ENCODE measurements around the gene PAPPA.

PAPPA gene

DNA sequence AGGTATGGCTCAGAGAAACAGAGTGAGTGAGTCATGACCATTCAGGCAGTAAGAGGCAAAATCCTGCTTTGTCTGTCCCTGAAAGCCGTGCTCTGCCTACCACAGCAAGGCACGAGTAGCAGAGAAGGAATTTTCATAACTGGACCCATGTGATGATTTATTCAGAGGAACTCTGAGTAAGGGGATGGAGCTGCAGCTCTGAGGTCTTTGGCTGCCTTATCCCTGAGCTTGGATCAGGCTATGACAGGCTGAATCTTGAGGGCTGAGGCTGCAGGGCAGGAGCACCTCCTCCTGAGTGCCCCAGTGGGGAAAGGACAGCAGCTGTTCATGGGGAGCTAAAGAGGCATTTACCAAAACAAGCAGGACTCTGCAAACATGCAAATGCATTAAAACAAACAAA lies 183.4 kb downstream of the PAPPA start:
- no peak for DNase-seq (ENCODE audit: low spot score in 2 of 2)
- peaks cover 9% of the 10 kb centered on the region; the same call in 1 of the 2 replicates for H3K27me3 ChIP-seq (ENCODE audit: low read depth)
- in situ Hi-C loops (cut with MboI; ENCODE audit: low sequenced_read_pairs): no loop called here
- H3K9me3 ChIP-seq: no peaks in the 10 kb centered on the region
- H3K4me3 ChIP-seq: no peak overlapping the region
- H3K36me3 ChIP-seq (replicated peaks): no peaks in the 10 kb centered on the region
- H3K4me1 ChIP-seq: no peaks in the 10 kb centered on the region

GRCh38 chr9:116340270-116340669 lies 186.7 kb downstream of the PAPPA start:
- peaks cover 9% of the 10 kb centered on the region; the same call in 1 of the 2 replicates for H3K27me3 ChIP-seq (ENCODE audit: low read depth)
- no peak overlapping the region for H3K4me3 ChIP-seq
- in situ Hi-C loops (cut with MboI; ENCODE audit: low sequenced_read_pairs): no loop called here
- no peaks in the 10 kb centered on the region for H3K4me1 ChIP-seq
- no peak for DNase-seq (ENCODE audit: low spot score in 2 of 2)
- H3K36me3 ChIP-seq (replicated peaks): no peaks in the 10 kb centered on the region
- no peaks in the 10 kb centered on the region for H3K9me3 ChIP-seq

DNA sequence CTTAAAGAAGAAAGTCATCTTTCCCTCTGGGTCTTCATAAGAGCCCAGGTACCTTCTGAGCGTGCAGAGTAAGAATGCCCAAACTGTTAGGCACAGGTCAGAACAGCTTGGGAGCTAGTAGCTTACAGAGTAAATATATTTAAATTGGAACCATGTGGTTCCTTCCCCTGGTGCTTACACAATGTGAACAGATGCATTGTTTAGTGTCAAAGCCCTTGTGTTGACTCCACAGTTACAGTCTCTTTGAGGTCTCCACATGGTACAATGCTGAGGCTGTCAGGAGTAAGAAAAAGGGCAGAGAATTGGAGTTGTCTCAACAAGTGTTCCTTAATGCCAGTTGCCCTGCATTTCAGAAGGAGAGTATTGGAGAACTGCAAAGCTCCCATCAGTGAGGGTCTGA lies 188.5 kb downstream of the PAPPA start:
- in situ Hi-C loops (cut with MboI; ENCODE audit: low sequenced_read_pairs): no loop called here
- Histone ChIP-seq H3K27me3 (ENCODE audit: low read depth) (peaks cover 9% of the 10 kb centered on the region; the same call in 1 of the 2 replicates), H3K36me3 (replicated peaks) (no peaks in the 10 kb centered on the region), H3K4me3 (no peak overlapping the region), H3K9me3 (no peaks in the 10 kb centered on the region), H3K4me1 (no peaks in the 10 kb centered on the region)
- DNase-seq (ENCODE audit: low spot score in 2 of 2): no peak

- Histone ChIP-seq H3K36me3 (replicated peaks) (no peaks in the 10 kb centered on the region), H3K27me3 (ENCODE audit: low read depth) (peaks cover 9% of the 10 kb centered on the region; the same call in 1 of the 2 replicates), H3K4me3 (no peak overlapping the region), H3K9me3 (no peaks in the 10 kb centered on the region), H3K4me1 (no peaks in the 10 kb centered on the region)
- no peak for DNase-seq (ENCODE audit: low spot score in 2 of 2)
- in situ Hi-C loops (cut with MboI; ENCODE audit: low sequenced_read_pairs): no loop called here
These were observed 189.3 kb downstream of the PAPPA start for GRCh38 chr9:116342941-116343340.

DNA sequence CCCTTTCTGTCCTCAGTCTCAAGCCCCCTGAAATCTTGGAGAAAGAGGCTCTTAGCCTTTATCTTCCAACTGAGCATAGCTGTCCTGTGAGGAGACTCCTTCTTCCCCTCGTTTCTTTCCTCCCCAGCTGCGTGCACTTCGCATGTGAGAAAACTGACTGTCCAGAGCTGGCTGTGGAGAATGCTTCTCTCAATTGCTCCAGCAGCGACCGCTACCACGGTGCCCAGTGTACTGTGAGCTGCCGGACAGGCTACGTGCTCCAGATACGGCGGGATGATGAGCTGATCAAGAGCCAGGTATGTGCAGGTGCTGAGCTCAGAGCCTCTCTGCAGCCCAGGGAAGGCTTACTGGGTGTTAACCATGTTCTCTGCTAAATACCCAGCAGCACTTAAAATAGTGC lies 190.8 kb downstream of the PAPPA start:
- H3K4me1 ChIP-seq: no peaks in the 10 kb centered on the region
- peaks cover 9% of the 10 kb centered on the region; the same call in 1 of the 2 replicates for H3K27me3 ChIP-seq (ENCODE audit: low read depth)

GRCh38 chr9:116345393-116345792 lies 191.8 kb downstream of the PAPPA start:
- H3K4me1 ChIP-seq: no peaks in the 10 kb centered on the region
- peaks cover 3% of the 10 kb centered on the region; the same call in 1 of the 2 replicates for H3K27me3 ChIP-seq (ENCODE audit: low read depth)
- no peak overlapping the region for H3K4me3 ChIP-seq
- in situ Hi-C loops (cut with MboI; ENCODE audit: low sequenced_read_pairs): no loop called here
- no peaks in the 10 kb centered on the region for H3K36me3 ChIP-seq (replicated peaks)
- no peaks in the 10 kb centered on the region for H3K9me3 ChIP-seq
- DNase-seq (ENCODE audit: low spot score in 2 of 2): no peak

More for the DNA sequence above, 190.8 kb downstream of the PAPPA start:
- H3K9me3 ChIP-seq: no peaks in the 10 kb centered on the region
- no peak overlapping the region for H3K4me3 ChIP-seq
- in situ Hi-C loops (cut with MboI; ENCODE audit: low sequenced_read_pairs): no loop called here
- no peaks in the 10 kb centered on the region for H3K36me3 ChIP-seq (replicated peaks)
- no peak for DNase-seq (ENCODE audit: low spot score in 2 of 2)

DNA sequence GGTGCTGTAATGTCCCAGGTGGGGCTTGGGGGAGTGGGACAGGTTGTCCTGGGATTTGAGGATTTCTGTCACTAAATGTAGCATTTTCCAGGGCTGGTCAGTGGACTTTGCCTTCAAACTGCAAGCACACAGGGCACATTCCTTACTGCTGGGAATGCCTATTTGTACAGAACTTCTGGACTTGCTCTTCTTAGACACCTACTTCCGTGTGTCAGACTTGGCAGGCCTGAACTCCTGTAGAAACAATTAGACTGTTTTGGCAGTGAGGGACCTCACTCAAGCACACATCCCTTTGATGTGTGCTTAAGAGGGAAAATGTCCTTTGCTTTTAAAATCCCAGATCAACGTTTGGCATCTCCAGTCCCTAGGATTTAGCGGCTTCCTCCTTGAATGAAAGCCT lies 192.2 kb downstream of the PAPPA start:
- H3K27me3 ChIP-seq (ENCODE audit: low read depth): 0 out of 2 replicates have a peak, but pooled peaks cover 2% of the 10 kb centered on the region
- H3K36me3 ChIP-seq (replicated peaks): no peaks in the 10 kb centered on the region
- no peak for DNase-seq (ENCODE audit: low spot score in 2 of 2)
- in situ Hi-C loops (cut with MboI; ENCODE audit: low sequenced_read_pairs): no loop called here
- no peaks in the 10 kb centered on the region for H3K9me3 ChIP-seq
- no peak overlapping the region for H3K4me3 ChIP-seq
- H3K4me1 ChIP-seq: no peaks in the 10 kb centered on the region

GRCh38 chr9:116349684-116350083 lies 196.1 kb downstream of the PAPPA start:
- no peak for DNase-seq (ENCODE audit: low spot score in 2 of 2)
- Histone ChIP-seq H3K27me3 (ENCODE audit: low read depth) (0 out of 2 replicates have a peak, but pooled peaks cover 2% of the 10 kb centered on the region), H3K9me3 (no peaks in the 10 kb centered on the region), H3K4me3 (no peak overlapping the region), H3K4me1 (no peaks in the 10 kb centered on the region), H3K36me3 (replicated peaks) (no peaks in the 10 kb centered on the region)
- in situ Hi-C loops (cut with MboI; ENCODE audit: low sequenced_read_pairs): no loop called here

DNA sequence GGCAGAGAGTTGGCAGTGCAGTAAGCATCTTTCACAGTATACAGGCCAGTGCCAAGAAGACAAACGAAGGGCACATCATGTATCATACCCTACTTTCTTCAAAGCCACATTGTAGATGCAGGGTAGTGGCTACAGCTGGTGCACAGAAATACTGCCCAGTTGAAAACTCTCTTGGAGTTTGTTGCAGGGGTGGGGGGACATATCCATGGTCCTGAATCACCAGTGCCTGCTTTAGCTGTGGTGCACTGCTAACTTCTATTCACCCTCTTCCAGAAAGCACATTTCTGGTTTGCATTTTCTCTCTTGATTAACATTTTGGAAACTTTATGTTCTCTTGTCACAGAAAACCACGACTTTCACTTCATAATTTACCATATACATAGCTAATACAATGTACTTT lies 196.6 kb downstream of the PAPPA start:
- Histone ChIP-seq H3K27me3 (ENCODE audit: low read depth) (0 out of 2 replicates have a peak, but pooled peaks cover 2% of the 10 kb centered on the region), H3K4me3 (no peak overlapping the region), H3K9me3 (no peaks in the 10 kb centered on the region), H3K4me1 (no peaks in the 10 kb centered on the region), H3K36me3 (replicated peaks) (no peaks in the 10 kb centered on the region)
- DNase-seq (ENCODE audit: low spot score in 2 of 2): no peak
- in situ Hi-C loops (cut with MboI; ENCODE audit: low sequenced_read_pairs): no loop called here

DNA sequence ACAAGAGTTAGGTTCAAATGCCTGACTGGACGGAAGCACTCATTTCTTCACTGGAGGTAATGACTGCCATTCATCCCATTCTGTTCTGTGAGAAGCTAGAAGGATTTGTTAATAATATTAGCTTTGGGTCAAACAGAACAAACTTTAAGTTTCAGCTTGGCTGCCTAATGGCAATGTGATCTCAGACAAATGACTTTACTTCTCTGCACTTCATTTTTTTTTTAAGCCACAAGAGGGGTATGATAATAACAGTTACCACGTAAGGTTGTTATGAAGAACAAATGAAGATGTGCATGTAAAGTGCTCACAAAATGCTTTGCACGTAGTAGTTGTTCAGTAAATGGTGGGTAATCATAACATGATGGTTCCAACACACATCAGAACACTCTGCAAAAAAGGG lies 199.4 kb downstream of the PAPPA start:
- DNase-seq (ENCODE audit: low spot score in 2 of 2): no peak
- Histone ChIP-seq H3K4me1 (no peaks in the 10 kb centered on the region), H3K4me3 (no peak overlapping the region), H3K36me3 (replicated peaks) (no peaks in the 10 kb centered on the region), H3K9me3 (no peaks in the 10 kb centered on the region), H3K27me3 (ENCODE audit: low read depth) (0 out of 2 replicates have a peak, but pooled peaks cover 2% of the 10 kb centered on the region)
- in situ Hi-C loops (cut with MboI; ENCODE audit: low sequenced_read_pairs): no loop called here

DNA sequence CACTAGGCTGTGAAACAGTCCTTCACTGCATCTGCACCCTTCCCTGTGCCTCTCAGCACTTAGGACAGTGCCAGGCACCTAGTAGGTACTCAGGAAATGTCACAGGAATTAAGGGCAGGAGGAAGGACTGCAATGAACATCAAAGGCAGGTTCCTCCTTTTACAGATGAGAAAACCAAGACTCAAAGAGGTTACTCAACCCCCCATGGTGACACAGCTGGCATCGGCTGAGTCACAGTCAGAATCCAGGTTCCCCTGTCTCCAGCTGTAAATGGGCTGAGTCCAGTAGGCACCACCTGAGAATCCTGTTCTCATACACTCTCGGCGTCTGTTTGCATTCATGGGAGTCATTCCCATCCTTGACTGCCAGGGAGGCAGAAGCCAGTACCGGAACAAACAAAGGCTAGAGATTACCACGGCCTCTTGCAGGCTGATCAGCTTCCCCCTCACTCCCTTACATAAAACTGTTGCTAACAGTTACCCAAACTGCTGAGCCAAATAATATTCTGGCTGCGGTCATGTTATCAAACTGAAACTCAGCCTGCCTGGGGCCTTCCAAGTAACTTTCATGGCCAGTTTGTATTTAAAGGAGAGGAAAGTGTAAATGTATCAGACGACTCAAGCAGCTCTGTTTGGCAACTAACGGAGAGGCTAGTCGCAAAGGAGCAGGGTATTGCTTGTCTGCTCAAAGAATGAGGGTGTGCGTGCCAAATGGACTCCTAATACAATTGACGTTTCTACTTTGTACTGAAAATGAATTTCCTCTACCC lies 201.7 kb downstream of the PAPPA start:
- no peak overlapping the region for H3K4me3 ChIP-seq
- in situ Hi-C loops (cut with MboI; ENCODE audit: low sequenced_read_pairs): no loop called here
- no peak for DNase-seq (ENCODE audit: low spot score in 2 of 2)
- H3K27me3 ChIP-seq (ENCODE audit: low read depth): 0 out of 2 replicates have a peak, but pooled peaks cover 2% of the 10 kb centered on the region
- no peaks in the 10 kb centered on the region for H3K36me3 ChIP-seq (replicated peaks)
- no peaks in the 10 kb centered on the region for H3K4me1 ChIP-seq
- H3K9me3 ChIP-seq: no peaks in the 10 kb centered on the region

GRCh38 chr9:116358251-116358650 lies 204.7 kb downstream of the PAPPA start:
- H3K36me3 ChIP-seq (replicated peaks): no peaks in the 10 kb centered on the region
- DNase-seq (ENCODE audit: low spot score in 2 of 2): no peak
- H3K4me3 ChIP-seq: no peak overlapping the region
- in situ Hi-C loops (cut with MboI; ENCODE audit: low sequenced_read_pairs): no loop called here
- no peaks in the 10 kb centered on the region; the same call in 1 of the 2 replicates for H3K27me3 ChIP-seq (ENCODE audit: low read depth)
- no peaks in the 10 kb centered on the region for H3K4me1 ChIP-seq
- H3K9me3 ChIP-seq: no peaks in the 10 kb centered on the region

DNA sequence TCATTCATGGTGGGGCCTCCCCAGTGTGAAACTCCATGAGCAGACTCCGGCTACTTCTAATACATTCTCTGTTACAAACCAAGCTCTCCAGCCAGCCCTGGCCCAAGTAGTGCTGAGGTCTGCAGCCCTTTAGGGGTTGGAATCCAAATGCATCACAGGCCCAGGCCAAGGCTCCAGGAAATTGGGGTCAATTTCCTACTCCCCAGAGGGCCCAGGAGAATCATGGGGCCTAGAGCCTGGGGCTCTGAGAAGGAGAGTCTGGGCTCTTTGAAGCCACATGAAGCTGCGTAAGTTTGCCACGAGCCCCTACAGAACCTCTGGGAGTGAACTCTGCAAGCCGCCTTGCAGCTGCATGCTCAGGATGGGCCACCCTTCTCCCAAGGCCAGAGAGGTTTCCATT lies 206.4 kb downstream of the PAPPA start:
- Histone ChIP-seq H3K9me3 (no peaks in the 10 kb centered on the region), H3K4me1 (no peaks in the 10 kb centered on the region), H3K4me3 (no peak overlapping the region), H3K36me3 (replicated peaks) (no peaks in the 10 kb centered on the region), H3K27me3 (ENCODE audit: low read depth) (no peaks in the 10 kb centered on the region; the same call in 1 of the 2 replicates)
- in situ Hi-C loops (cut with MboI; ENCODE audit: low sequenced_read_pairs): no loop called here
- no peak for DNase-seq (ENCODE audit: low spot score in 2 of 2)

DNA sequence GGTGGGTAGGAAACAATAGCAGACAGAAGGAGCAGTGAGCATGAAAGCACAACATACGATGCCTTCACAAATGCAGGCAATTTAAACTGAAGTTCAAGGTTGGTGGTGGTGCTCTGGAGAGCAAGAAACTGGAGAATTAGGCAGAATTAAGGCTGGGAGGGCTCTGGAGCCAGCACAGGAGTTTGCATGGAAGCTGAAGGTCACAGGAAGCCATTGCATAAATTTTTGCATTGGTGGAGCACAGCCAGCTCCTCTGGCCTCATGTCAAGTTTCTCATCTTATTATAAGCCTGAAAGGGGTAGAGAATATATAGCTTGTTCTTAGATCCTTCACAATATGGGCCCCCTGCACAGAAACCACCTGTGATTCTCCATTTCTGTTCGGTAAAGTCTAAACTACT lies 207.4 kb downstream of the PAPPA start:
- H3K9me3 ChIP-seq: no peaks in the 10 kb centered on the region
- no peaks in the 10 kb centered on the region for H3K36me3 ChIP-seq (replicated peaks)
- no peaks in the 10 kb centered on the region; the same call in 1 of the 2 replicates for H3K27me3 ChIP-seq (ENCODE audit: low read depth)
- in situ Hi-C loops (cut with MboI; ENCODE audit: low sequenced_read_pairs): no loop called here
- no peaks in the 10 kb centered on the region for H3K4me1 ChIP-seq
- H3K4me3 ChIP-seq: no peak overlapping the region
- DNase-seq (ENCODE audit: low spot score in 2 of 2): no peak

Data from HAP-1 (cell line).